Keratinocyte (primary cell): Measurements from ENCODE around the gene C1QTNF12. TPM values are rescaled to one million over a fixed set of nuclear protein-coding genes. Genes with fewer than 3 reads are reported as not detected.

Experiments
- DNase-seq: peaks from one replicate; pipeline ENCODE4 v3.0.0-alpha.2; 2011; ENCODE audit warnings: low read depth, missing footprints, low spot score
- FAIRE-seq: peaks from 2 replicates; lab custom pipeline; 2011; peaks lifted over from hg19 to GRCh38; lab: Jason Lieb, UNC
- H2AFZ ChIP-seq: 2 replicates; pipeline ENCODE4 v1.6.0; 2012; ENCODE audit warnings: low read length, control low read depth, inconsistent platforms; ENCODE audit not compliant: control insufficient read depth
- H3K27ac ChIP-seq: 2 replicates; pipeline ENCODE4 v1.5.1; 2011; ENCODE audit warnings: low read length; ENCODE audit not compliant: control insufficient read depth, insufficient read depth
- H3K27me3 ChIP-seq: 3 replicates; pipeline ENCODE4 v1.6.0; 2011; ENCODE audit warnings: low read length; ENCODE audit not compliant: control insufficient read depth, insufficient read depth; ENCODE audit errors: extremely low read depth
- H3K36me3 ChIP-seq, 2 experiments: 2 replicates in 1 of 2; 3 replicates in 1 of 2; pipeline ENCODE4 v1.5.1; 2011; ENCODE audit warnings: low read length in 2 of 2, mild to moderate bottlenecking in 1 of 2; ENCODE audit not compliant: control insufficient read depth in 2 of 2, insufficient read depth in 2 of 2; ENCODE audit errors: extremely low read depth in 1 of 2
- H3K4me1 ChIP-seq: 3 replicates; pipeline ENCODE4 v1.5.1; 2011; ENCODE audit warnings: low read length; ENCODE audit not compliant: control insufficient read depth, insufficient read depth; ENCODE audit errors: extremely low read depth
- H3K4me2 ChIP-seq: 3 replicates; pipeline ENCODE4 v1.6.0; 2011; ENCODE audit warnings: low read depth, low read length; ENCODE audit not compliant: control insufficient read depth, insufficient read depth; ENCODE audit errors: extremely low read depth
- H3K4me3 ChIP-seq, 3 experiments: fragments of 200-600 bp in 1 of 3; sonication (generic) in 1 of 3; 2 replicates in 2 of 3; 3 replicates in 1 of 3; pipeline ENCODE4 v1.5.1; 2011 to 2016; ENCODE audit warnings: low read length in 3 of 3, mild to moderate bottlenecking in 3 of 3, control low read depth in 2 of 3, inconsistent platforms in 1 of 3, low read depth in 1 of 3, mixed read lengths in 1 of 3, mixed run types in 1 of 3, moderate library complexity in 1 of 3; ENCODE audit not compliant: control insufficient read depth in 2 of 3, insufficient read depth in 2 of 3; ENCODE audit errors: extremely low read depth in 1 of 3
- H3K79me2 ChIP-seq: 2 replicates; pipeline ENCODE4 v1.6.0; 2012; ENCODE audit warnings: low read length; ENCODE audit not compliant: control insufficient read depth, insufficient read depth
- H3K9ac ChIP-seq: 3 replicates; pipeline ENCODE4 v1.6.0; 2011; ENCODE audit warnings: low read length; ENCODE audit not compliant: control insufficient read depth, insufficient read depth; ENCODE audit errors: extremely low read depth
- H3K9me1 ChIP-seq: 3 replicates; pipeline ENCODE4 v1.6.0; 2011; ENCODE audit warnings: low read length; ENCODE audit not compliant: control insufficient read depth, insufficient read depth; ENCODE audit errors: extremely low read depth
- H3K9me3 ChIP-seq: 2 replicates; pipeline ENCODE4 v1.5.1; 2012; ENCODE audit warnings: low read depth, low read length; ENCODE audit not compliant: control insufficient read depth
- H4K20me1 ChIP-seq: 3 replicates; pipeline ENCODE4 v1.6.0; 2011; ENCODE audit warnings: low read length; ENCODE audit not compliant: control insufficient read depth, insufficient read depth; ENCODE audit errors: extremely low read depth
- CTCF ChIP-seq, 3 experiments: IDR thresholded peaks in 1 of 3; conservative IDR thresholded peaks in 1 of 3; optimal IDR thresholded peaks in 1 of 3; 2 replicates in 2 of 3; 3 replicates in 1 of 3; pipeline versions ENCODE3 to v1.5.1; 2011; ENCODE audit warnings: low read length in 3 of 3, mild to moderate bottlenecking in 3 of 3, moderate library complexity in 2 of 3, control low read depth in 1 of 3, inconsistent platforms in 1 of 3; ENCODE audit not compliant: insufficient read depth in 2 of 3; ENCODE audit errors: extremely low read depth in 1 of 3
- EZH2 ChIP-seq: IDR thresholded peaks from one replicate; pipeline ENCODE4 v1.6.1; 2012; ENCODE audit warnings: inconsistent platforms, mild to moderate bottlenecking, low read length, moderate library complexity
- dilution Hi-C: fragments of 300-500 bp; cut with MboI; formaldehyde crosslinking; loops from one replicate; pipeline ENCODE4 v1.7.0; 2020; ENCODE audit warnings: low sequenced_read_pairs; ENCODE audit not compliant: extremely low pct_ligation_motif_present
- polyA plus RNA-seq, 5 experiments: library from polyadenylated mRNA; depleted of rRNA in 3 of 5; stranded (reverse) in 3 of 5; stranded (forward) in 1 of 5; unstranded in 1 of 5; fragments of >200 nt; gene quantifications; 1 replicate in 1 of 5; 2 replicates in 3 of 5; 3 replicates in 1 of 5; pipeline versions ENCODE4 v1.2.1 to v1.2.3, GENCODE V29; 2011 to 2012; ENCODE audit warnings: missing spikeins in 2 of 5, low read depth in 1 of 5, low replicate concordance in 1 of 5

C1QTNF12 gene
- polyA plus RNA-seq, 1 donor (not counting 4 experiments of a cell fraction or from before 2014, with no cell fraction given) = 0.18 TPM

GRCh38 chr1:1254667-1254998 is 8.1 kb upstream of the C1QTNF12 start:
- H4K20me1 ChIP-seq = peaks cover 7% of the 10 kb centered on the region
- H3K4me1 ChIP-seq = peaks cover 19% of the 10 kb centered on the region
- TF ChIP-seq CTCF (optimal IDR thresholded peaks at IDR 0.05 in 1 of 3, IDR thresholded peaks at IDR 0.05 in 1 of 3, conservative IDR thresholded peaks at IDR 0.05 in 1 of 3; ENCODE audit: extremely low read depth in 1 of 3, insufficient read depth in 2 of 3, low read length in 3 of 3) (no peak), EZH2 (no peak)
- H3K4me3 ChIP-seq = no peak overlapping the region
- FAIRE-seq = no peak
- no peaks in the 10 kb centered on the region for H3K9me1 ChIP-seq
- H3K9ac ChIP-seq = no peak overlapping the region
- H3K4me2 ChIP-seq = no peak overlapping the region
- no peaks in the 10 kb centered on the region for H3K27me3 ChIP-seq
- dilution Hi-C loops = no loop called here
- peaks cover 20 to 28% of the 10 kb centered on the region in 2 experiments for H3K36me3 ChIP-seq
- H3K9me3 ChIP-seq = no peaks in the 10 kb centered on the region
- DNase-seq = no peak
- no peak overlapping the region for H3K27ac ChIP-seq
- no peak overlapping the region for H2AFZ ChIP-seq
- H3K79me2 ChIP-seq = peaks cover 3% of the 10 kb centered on the region

- DNase-seq (no peak), FAIRE-seq (no peak)
- Histone ChIP-seq H2AFZ (no peak overlapping the region), H3K27ac (no peak overlapping the region), H3K27me3 (no peaks in the 10 kb centered on the region), H3K9ac (no peak overlapping the region), H3K4me1 (peaks cover 18% of the 10 kb centered on the region), H3K9me3 (no peaks in the 10 kb centered on the region), H4K20me1 (peaks cover 7% of the 10 kb centered on the region), H3K4me2 (no peak overlapping the region), H3K79me2 (peaks cover 3% of the 10 kb centered on the region), H3K4me3 (no peak overlapping the region), H3K9me1 (no peaks in the 10 kb centered on the region), H3K36me3 (peaks cover 17 to 25% of the 10 kb centered on the region in 2 experiments)
- TF ChIP-seq CTCF (optimal IDR thresholded peaks at IDR 0.05 in 1 of 3, IDR thresholded peaks at IDR 0.05 in 1 of 3, conservative IDR thresholded peaks at IDR 0.05 in 1 of 3; ENCODE audit: extremely low read depth in 1 of 3, insufficient read depth in 2 of 3, low read length in 3 of 3) = no peak
- TF ChIP-seq EZH2 = no peak
- dilution Hi-C loops = no loop called here
These were observed 7.6 kb upstream of the C1QTNF12 start for GRCh38 chr1:1253972-1254666.
